ENCODE data around the gene CHRNA9.
"Not testable (repeated sequence)": the region's sequence is repeated elsewhere in the genome, so short reads cannot be mapped to it uniquely, and the experiment has no call there.

The CHRNA9 gene, protein sequence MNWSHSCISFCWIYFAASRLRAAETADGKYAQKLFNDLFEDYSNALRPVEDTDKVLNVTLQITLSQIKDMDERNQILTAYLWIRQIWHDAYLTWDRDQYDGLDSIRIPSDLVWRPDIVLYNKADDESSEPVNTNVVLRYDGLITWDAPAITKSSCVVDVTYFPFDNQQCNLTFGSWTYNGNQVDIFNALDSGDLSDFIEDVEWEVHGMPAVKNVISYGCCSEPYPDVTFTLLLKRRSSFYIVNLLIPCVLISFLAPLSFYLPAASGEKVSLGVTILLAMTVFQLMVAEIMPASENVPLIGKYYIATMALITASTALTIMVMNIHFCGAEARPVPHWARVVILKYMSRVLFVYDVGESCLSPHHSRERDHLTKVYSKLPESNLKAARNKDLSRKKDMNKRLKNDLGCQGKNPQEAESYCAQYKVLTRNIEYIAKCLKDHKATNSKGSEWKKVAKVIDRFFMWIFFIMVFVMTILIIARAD

DNA sequence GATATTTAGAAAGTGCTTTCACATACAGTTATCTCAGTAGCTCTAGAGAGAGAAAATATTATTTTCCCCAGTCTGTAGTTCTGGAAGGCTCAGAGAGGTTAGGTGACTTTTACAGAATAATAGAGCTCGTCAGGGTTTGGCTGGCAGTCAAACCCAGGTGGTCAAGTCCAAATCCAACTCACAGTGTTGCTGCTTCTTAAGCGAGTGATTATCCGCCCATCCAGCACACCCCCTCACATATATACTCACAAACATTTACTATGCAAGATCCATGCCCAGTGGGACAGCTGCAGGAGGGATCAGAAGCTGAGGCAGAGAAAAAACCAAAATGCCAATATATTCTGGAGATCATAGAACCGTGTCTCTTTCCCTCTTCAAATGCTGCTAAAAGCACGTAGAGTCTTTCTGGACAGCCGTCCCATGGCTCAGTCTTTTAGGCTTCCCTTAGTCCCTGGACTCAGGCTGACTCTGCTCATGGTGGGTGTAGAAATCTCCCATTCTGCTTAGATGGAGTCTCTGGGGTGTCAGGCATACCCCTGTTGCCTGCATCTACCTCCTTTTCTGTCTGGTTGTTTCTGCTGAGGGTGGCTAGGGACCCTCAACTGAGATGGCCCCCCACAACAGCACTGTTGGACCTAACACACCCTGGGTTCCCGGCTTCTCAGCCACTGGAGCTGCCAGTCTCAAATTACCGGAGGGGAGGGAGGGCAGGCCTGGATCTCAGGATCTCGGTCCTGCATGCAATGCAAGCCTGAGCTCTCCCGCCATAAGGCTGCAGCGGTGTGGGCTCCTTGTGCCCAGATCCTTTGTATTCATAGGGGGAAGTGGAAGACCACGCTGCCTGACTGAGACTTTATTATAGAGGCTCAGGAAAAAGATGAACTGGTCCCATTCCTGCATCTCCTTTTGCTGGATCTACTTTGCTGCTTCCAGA, at the start of gene CHRNA9:
CHRNA9 (plus strand) TSS at position 743 of the 934 bp plus-strand sequence; CDS start at position 878, 135 bp downstream.
- DNase-seq = no peak

DNA sequence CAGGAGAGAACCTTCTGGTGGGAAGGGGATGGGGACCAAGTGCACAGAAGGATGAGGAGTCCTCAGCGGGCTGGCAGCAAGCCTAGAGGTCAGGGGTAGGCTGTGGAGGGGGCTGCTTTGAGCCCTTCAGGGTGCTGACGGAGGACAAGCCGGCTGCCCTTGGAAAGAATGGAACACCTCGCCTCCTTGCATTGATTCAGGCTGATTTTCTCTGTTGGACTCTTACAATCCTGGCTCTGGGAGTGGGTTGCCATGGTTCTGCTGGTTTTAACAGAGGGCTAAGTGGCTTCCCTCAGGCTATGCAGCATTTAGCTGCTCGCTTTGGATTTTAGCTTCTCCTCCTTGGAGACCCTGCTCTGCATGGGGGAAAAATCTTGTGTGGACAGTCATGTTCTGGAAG, 49.4 kb upstream of the CHRNA9 start:
- DNase-seq = no peak

DNA sequence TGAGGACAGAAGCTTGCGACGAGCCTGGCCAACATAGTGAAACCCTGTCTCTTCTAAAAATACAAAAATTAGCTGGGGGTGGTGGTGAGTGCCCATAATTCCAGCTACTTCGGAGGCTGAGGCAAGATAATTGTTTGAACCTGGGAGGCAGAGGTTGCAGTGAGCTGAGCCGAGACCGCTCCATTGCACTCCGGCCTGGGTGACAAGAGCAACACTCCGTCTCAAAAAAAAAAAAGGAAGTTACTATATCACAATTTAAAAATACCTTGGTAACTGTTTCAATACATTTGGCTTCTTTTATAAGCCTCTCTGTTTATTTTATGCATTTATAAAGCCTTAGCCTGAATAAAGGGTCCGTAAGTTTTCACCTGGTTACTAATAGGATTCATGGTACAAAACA, 46.6 kb upstream of the CHRNA9 start:
- DNase-seq = no peak

- DNase-seq = no peak
Observed at GRCh38 chr4:40289366-40290188, 45.6 kb upstream of the CHRNA9 start.

- not testable (repeated sequence) for DNase-seq
Observed at GRCh38 chr4:40290611-40291186, 44.4 kb upstream of the CHRNA9 start.

- DNase-seq = no peak
Observed at GRCh38 chr4:40292313-40292759, 42.8 kb upstream of the CHRNA9 start.

GRCh38 chr4:40294339-40294738, 40.8 kb upstream of the CHRNA9 start:
- DNase-seq = no peak

DNA sequence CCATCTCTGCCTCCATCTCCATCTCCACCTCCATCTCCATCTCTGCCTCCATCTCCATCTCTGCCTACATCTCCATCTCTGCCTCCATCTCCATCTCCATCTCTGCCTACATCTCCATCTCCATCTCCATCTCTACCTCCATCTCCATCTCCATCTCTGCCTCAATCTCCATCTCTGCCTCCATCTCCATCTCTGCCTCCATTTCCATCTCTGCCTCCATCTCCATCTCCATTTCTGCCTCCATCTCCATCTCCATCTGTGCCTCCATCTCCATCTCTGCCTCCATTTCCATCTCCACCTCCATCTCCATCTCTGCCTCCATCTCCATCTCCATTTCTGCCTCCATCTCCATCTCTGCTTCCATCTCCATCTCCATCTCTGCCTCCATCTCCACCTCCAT, 40.1 kb upstream of the CHRNA9 start:
- DNase-seq = not testable (repeated sequence)

DNA sequence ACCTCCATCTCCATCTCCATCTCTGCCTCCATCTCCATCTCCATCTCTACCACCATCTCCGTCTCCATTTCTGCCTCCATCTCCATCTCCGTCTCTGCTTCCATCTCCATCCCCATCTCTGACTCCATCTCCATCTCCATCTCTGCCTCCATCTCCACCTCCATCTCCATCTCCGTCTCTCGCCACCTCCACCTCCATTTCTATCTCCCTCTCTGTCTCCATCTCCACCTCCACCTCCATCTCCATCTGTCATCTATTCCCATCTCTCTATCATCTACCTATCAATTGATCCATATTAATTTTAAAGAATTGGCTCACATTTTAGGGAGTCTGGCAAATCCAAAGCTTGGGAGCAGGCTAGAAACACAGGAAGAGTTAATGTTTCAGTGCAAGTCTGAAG, 39.6 kb upstream of the CHRNA9 start:
- DNase-seq = no peak

DNA sequence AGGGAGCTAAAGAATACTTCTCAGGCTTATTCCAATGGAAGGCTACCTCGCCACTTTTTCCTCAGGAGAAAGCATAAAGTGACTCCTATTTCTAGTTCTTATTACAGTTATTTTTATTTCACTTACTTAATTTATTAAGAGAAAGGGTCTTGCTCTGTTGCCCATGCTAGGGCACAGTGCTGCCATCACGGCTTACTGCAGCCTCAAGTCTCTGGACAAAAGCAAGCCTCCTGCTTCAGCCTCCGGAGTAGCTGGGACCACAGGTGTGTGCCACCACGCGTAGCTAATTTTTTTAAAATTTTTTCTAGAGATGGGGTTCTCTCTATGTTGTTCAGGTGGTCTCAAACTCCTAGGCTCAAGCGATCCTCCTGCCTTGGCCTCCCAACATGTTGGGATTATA, 36.0 kb upstream of the CHRNA9 start:
- DNase-seq = no peak

- DNase-seq = no peak
Observed at GRCh38 chr4:40299811-40300292, 35.3 kb upstream of the CHRNA9 start.

DNA sequence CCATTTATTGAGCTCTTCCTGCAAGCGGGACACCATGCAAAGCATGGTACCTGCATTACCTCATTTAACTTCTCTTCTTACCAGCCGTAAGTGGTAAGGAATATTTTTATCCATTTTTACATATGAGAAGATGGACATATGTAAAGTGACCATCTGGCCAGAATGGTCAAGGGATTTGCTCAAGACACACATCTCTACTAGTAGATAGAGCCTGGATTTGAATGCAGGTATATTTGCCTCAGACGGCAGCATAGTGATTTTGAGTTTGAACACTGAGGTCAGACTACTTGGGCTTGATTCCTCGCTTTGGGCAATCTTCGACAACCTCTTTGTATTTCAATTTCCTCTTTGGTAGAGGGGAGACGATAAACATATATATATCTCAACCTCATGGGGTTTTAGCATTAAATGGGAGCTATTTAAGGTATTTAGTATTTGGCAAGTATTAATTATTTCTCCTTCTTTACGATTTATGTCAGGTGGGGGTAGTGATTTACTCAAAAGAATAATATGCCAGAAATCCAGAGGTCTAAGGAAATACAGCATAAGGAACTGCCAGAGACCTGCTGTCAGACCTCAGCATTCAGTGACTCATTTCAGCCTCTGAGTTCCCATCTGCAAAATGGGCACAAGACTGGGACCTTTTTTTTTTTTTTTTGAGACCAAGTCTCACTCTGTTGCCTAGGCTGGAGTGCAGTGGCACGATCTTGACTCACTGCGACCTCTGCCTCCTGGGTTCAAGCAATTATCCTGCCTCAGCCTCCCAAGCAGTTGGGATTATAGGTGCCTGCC, 34.6 kb upstream of the CHRNA9 start:
- DNase-seq = no peak

DNA sequence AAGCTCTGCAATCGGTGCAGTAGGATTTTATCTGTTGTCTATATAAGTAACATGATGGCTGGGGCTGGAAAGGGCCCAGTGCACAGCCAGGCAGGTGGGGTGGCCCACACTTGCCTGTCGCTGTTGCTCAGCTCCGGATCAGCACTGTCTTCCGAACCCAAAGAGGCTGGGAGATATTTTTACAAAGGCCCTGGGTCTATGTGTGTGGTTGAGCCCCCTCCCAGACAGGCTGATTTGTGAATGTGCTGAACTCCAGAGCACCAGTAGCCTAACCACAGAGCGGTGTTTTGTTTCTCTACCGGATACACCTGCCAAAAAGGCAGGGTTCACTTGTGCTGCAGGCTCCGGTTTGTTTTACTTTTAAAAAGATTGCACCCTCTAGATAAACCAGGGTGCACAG, 33.5 kb upstream of the CHRNA9 start:
- no peak for DNase-seq

DNA sequence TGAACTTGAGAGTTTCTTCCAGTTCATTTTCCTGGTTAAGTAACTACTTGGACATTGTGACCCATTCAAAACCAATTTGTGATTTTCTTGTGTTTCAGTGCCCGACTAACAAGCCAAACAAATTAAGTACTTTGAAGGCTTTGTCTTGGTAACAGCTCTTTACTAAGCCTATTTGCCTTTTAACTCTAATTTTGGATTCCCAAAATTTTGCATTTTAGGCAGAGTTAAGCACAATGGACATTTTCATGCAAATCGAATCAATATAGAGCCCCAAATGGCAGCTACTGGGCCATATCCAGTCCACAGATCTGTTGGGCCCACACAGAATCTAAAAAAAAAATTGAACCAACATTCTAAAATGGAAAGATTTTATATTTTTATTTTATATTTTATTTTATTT, 31.4 kb upstream of the CHRNA9 start:
- no peak for DNase-seq

GRCh38 chr4:40305328-40306170, 29.6 kb upstream of the CHRNA9 start:
- no peak for DNase-seq

- no peak for DNase-seq
Observed at GRCh38 chr4:40306226-40306625, 28.9 kb upstream of the CHRNA9 start.

GRCh38 chr4:40306976-40307375, 28.2 kb upstream of the CHRNA9 start:
- DNase-seq = no peak

DNA sequence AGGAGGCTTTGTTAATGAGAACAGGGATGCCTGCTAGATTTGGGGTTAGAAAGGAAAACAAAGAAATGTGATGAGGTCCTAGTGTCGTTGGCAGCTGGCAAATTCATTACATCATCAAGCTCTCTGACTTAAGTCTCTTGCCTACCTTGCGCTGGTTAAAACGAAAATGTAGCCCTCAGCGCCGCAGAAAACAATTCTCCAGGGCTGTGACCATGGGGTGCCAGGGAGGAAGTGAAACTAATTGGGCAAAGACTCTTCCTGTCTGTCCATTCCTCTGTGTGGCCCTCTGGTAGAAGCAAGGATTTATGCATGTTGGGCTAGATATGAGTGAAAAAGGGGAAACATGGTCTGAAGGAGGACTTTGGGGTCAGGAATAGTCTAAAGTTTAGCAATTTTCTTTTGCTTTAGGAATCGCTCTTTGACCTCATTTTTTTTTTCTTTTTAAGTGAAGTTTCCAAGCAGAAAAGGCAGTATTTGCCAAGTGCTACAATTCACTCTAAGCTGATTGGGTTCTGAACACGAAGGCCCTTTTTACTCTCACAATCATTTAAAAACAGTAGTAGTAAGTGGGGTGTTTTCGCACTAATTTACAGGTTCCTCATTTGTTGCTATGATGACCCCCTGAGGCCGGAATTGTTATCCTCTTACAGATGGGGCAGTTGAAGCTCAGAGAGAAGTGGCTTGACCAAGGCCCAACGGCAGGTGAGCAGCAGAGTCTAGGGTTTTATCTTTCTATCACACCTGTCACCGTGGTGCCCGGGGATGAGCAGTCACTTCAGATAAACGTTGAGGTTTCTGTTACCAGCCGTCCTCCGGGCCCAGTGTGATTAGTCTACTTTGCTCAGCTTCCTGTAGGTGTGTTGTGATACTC, 27.3 kb upstream of the CHRNA9 start:
- DNase-seq = no peak

DNA sequence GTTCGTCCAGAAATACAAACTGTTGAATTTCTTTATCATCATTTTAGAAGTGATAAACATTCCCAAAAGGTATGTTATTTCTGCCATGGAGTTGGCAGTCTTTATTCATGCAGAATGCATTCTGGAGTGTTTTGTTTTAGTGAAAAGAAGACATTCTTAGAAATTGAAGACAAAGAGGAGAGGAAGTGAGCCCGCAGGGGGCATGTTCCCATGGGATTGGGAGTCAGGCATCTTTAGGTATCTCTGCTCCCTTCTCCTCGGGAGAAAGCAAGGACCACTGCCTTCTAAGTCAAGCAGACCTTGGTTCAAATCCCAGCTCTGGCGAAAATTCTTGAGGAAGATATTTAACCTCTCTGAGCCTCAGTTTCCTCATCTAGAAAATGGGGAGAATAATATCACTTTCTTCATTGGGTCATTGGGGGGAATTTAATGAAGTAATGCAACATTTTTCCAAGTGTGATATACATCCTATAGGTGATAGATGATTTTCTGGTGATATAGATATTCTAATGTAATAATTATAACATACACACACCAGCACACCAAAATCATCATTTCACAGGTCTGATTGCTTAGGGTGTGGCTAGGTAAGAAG, 26.5 kb upstream of the CHRNA9 start:
- DNase-seq = no peak
